Measurements from ENCODE around the gene MOB3B.

DNA sequence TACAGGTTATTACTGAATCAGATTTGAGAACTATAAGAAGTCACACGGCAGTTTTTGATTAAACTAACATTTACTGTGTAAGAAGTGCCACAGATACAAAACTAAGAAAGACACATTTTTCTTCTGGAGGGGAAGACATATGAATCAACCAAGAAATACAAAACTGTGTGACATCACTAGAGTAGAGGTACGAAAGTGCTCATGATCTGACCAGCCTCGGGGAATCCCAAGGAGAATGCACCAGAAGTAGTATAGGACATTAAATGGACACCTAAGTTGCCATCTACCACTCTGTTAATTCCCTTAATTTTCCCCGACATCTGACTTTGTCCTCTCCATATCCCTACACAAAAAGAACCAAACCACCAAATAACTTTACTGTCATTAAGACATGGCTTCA is 10.8 kb downstream of the MOB3B start:
- TF ChIP-seq, protein P1, sequence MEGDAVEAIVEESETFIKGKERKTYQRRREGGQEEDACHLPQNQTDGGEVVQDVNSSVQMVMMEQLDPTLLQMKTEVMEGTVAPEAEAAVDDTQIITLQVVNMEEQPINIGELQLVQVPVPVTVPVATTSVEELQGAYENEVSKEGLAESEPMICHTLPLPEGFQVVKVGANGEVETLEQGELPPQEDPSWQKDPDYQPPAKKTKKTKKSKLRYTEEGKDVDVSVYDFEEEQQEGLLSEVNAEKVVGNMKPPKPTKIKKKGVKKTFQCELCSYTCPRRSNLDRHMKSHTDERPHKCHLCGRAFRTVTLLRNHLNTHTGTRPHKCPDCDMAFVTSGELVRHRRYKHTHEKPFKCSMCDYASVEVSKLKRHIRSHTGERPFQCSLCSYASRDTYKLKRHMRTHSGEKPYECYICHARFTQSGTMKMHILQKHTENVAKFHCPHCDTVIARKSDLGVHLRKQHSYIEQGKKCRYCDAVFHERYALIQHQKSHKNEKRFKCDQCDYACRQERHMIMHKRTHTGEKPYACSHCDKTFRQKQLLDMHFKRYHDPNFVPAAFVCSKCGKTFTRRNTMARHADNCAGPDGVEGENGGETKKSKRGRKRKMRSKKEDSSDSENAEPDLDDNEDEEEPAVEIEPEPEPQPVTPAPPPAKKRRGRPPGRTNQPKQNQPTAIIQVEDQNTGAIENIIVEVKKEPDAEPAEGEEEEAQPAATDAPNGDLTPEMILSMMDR (IDR thresholded peaks at IDR 0.05), result no peak
- TF ChIP-seq POLR2A (IDR thresholded peaks at IDR 0.05) (no peak), POLR2AphosphoS5 (IDR thresholded peaks at IDR 0.05) (no peak)
